Karpas-422 (cell line): ENCODE measurements around the gene EXOSC9. TPM values are rescaled to one million over a fixed set of nuclear protein-coding genes. Genes with fewer than 3 reads are reported as not detected.
A peak's percentile ranks its signal among the peaks of the same experiment; 100 is the strongest.

ENCODE experiments used
- DNase-seq: peaks from one replicate; pipeline ENCODE4 v3.0.0-alpha.2; 2015
- H2AFZ ChIP-seq: fragments of 200-600 bp; sonication (generic); 2 replicates; pipeline ENCODE4 v1.6.1; 2014; ENCODE audit warnings: antibody characterized with exemption, low read length, mixed read lengths
- H3K27ac ChIP-seq: fragments of 200-600 bp; sonication (generic); 2 replicates; pipeline ENCODE4 v1.5.1; 2014; ENCODE audit warnings: mild to moderate bottlenecking, low read length, moderate library complexity
- H3K27me3 ChIP-seq: fragments of 200-600 bp; sonication (generic); 2 replicates; pipeline ENCODE4 v1.6.1; 2014; ENCODE audit warnings: low read length, mixed read lengths
- H3K36me3 ChIP-seq: fragments of 200-600 bp; sonication (generic); 2 replicates; pipeline ENCODE4 v1.6.1; 2014; ENCODE audit warnings: low read length, mixed read lengths; ENCODE audit not compliant: insufficient read depth
- H3K4me1 ChIP-seq: fragments of 200-600 bp; sonication (generic); 2 replicates; pipeline ENCODE4 v1.6.1; 2014; ENCODE audit warnings: mild to moderate bottlenecking, low read length, mixed read lengths
- H3K4me2 ChIP-seq: fragments of 200-600 bp; sonication (generic); 2 replicates; pipeline ENCODE4 v1.6.1; 2014; ENCODE audit warnings: low read length, low read depth, mild to moderate bottlenecking; ENCODE audit not compliant: poor library complexity, severe bottlenecking
- H3K4me3 ChIP-seq: fragments of 200-600 bp; sonication (generic); 2 replicates; pipeline ENCODE4 v1.5.1; 2014; ENCODE audit warnings: mild to moderate bottlenecking, antibody characterized with exemption, low read length, mixed read lengths
- H3K79me2 ChIP-seq: fragments of 200-600 bp; sonication (generic); 2 replicates; pipeline ENCODE4 v1.6.1; 2014; ENCODE audit warnings: mild to moderate bottlenecking, low read length, mixed read lengths
- H3K9ac ChIP-seq: fragments of 200-600 bp; sonication (generic); 2 replicates; pipeline ENCODE4 v1.6.0; 2014; ENCODE audit warnings: low read length
- H3K9me2 ChIP-seq: fragments of 200-600 bp; sonication (generic), shearing (Covaris generic); replicated peaks from 2 replicates; pipeline ENCODE4 v1.6.0; 2014; ENCODE audit warnings: mild to moderate bottlenecking, low read length, moderate library complexity; ENCODE audit not compliant: insufficient read depth
- H3K9me3 ChIP-seq: fragments of 300-700, 200-600 bp; sonication (generic); 2 replicates; pipeline ENCODE4 v1.6.1; 2014; ENCODE audit warnings: low read length, mixed read lengths
- H4K20me1 ChIP-seq: fragments of 200-600 bp; sonication (generic); 2 replicates; pipeline ENCODE4 v1.6.1; 2014; ENCODE audit warnings: mild to moderate bottlenecking, antibody characterized with exemption, low read length, low read depth; ENCODE audit not compliant: insufficient read depth
- total RNA-seq: library from RNA; depleted of rRNA; stranded (reverse); fragments of >200 nt; shearing (Covaris generic); gene quantifications from 2 replicates; pipeline ENCODE4 v1.2.3, GENCODE V29; 2014; ENCODE audit warnings: low replicate concordance

The EXOSC9 gene
- total RNA-seq, 1 experiment from 2014 or later = 38.2 TPM

DNA sequence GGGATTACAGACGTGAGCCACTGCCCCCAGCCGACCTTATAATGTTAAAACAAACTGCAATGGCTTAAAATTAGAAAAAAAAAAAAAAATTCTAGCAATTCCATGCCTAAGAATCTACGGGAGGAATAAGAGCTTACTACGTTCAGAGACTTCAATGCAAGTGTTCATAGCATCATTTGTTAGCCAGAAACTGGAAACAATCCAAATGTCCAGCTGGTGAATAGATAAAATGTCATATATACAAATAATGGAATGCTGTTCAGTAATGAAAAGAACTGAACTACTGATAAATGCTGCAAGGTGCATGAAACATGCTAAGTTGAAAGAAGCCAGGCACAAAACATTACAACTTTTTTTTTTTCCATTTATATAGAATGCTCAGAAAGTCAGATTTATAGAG is 5.3 kb downstream of the EXOSC9 start:
- H3K27ac ChIP-seq = no peak overlapping the region
- no peaks in the 10 kb centered on the region for H3K9me3 ChIP-seq
- no peak for DNase-seq
- H3K4me2 ChIP-seq = no peak overlapping the region
- no peaks in the 10 kb centered on the region for H4K20me1 ChIP-seq
- H2AFZ ChIP-seq = no peak overlapping the region
- H3K9me2 ChIP-seq = no peaks in the 10 kb centered on the region
- peaks cover 14% of the 10 kb centered on the region for H3K4me1 ChIP-seq
- H3K27me3 ChIP-seq = no peaks in the 10 kb centered on the region
- H3K4me3 ChIP-seq = no peak overlapping the region
- H3K79me2 ChIP-seq = peaks cover 53% of the 10 kb centered on the region
- H3K36me3 ChIP-seq = peaks cover 57% of the 10 kb centered on the region; the same call in 1 of the 2 replicates
- no peak overlapping the region for H3K9ac ChIP-seq

DNA sequence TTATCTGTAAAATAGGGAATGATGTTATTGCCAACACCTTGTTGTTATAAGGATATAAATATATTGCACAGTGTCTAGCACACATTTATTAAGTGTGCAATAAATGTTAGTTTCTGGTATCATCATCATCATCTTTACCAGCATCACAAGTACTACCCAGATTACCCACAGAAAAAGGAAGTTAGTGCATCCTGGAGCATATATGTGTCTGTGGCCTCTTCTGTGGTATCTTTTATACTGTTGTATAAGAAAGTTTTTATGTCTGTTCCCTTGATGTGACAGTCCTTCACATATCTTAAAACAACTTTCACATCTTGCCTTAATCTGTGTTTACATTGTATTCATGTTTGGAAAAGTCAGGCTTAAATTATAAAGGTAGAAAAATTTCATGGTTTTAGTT is 10.0 kb downstream of the EXOSC9 start:
- H3K27ac ChIP-seq = no peak overlapping the region
- H3K4me3 ChIP-seq = no peak overlapping the region
- no peaks in the 10 kb centered on the region for H3K9me3 ChIP-seq
- no peak overlapping the region for H3K9ac ChIP-seq
- DNase-seq = no peak
- H3K4me1 ChIP-seq = no peaks in the 10 kb centered on the region
- no peaks in the 10 kb centered on the region for H3K27me3 ChIP-seq
- H3K4me2 ChIP-seq = no peak overlapping the region
- H4K20me1 ChIP-seq = no peaks in the 10 kb centered on the region
- H3K9me2 ChIP-seq = no peaks in the 10 kb centered on the region
- no peak overlapping the region for H2AFZ ChIP-seq
- H3K36me3 ChIP-seq = peaks cover 62% of the 10 kb centered on the region; the same call in 1 of the 2 replicates
- peaks cover 27% of the 10 kb centered on the region for H3K79me2 ChIP-seq

- Histone ChIP-seq H3K9me2 (no peaks in the 10 kb centered on the region), H3K36me3 (peaks cover 76% of the 10 kb centered on the region; the same call in 1 of the 2 replicates), H3K4me3 (no peak overlapping the region), H4K20me1 (no peaks in the 10 kb centered on the region), H3K27ac (no peak overlapping the region), H3K79me2 (peaks cover 41% of the 10 kb centered on the region), H3K9me3 (no peaks in the 10 kb centered on the region), H3K4me1 (peaks cover 13% of the 10 kb centered on the region), H3K9ac (no peak overlapping the region), H3K27me3 (no peaks in the 10 kb centered on the region), H3K4me2 (no peak overlapping the region), H2AFZ (no peak overlapping the region)
- DNase-seq = no peak
These were observed 13.6 kb downstream of the EXOSC9 start for GRCh38 chr4:121814756-121815155.

GRCh38 chr4:121817006-121817405 is 15.9 kb downstream of the EXOSC9 start:
- H3K36me3 ChIP-seq = peaks cover 89% of the 10 kb centered on the region
- no peak overlapping the region for H2AFZ ChIP-seq
- no peak overlapping the region for H3K4me3 ChIP-seq
- no peaks in the 10 kb centered on the region for H3K9me2 ChIP-seq
- H3K9me3 ChIP-seq = no peaks in the 10 kb centered on the region
- H3K4me2 ChIP-seq = no peak overlapping the region
- H4K20me1 ChIP-seq = no peaks in the 10 kb centered on the region
- peaks cover 60% of the 10 kb centered on the region for H3K79me2 ChIP-seq
- no peak overlapping the region for H3K9ac ChIP-seq
- H3K4me1 ChIP-seq = peaks cover 30% of the 10 kb centered on the region
- no peaks in the 10 kb centered on the region for H3K27me3 ChIP-seq
- DNase-seq = no peak
- 0 out of 2 replicates have a peak overlapping the region, but pooled peaks have one; percentile 2 for H3K27ac ChIP-seq

DNA sequence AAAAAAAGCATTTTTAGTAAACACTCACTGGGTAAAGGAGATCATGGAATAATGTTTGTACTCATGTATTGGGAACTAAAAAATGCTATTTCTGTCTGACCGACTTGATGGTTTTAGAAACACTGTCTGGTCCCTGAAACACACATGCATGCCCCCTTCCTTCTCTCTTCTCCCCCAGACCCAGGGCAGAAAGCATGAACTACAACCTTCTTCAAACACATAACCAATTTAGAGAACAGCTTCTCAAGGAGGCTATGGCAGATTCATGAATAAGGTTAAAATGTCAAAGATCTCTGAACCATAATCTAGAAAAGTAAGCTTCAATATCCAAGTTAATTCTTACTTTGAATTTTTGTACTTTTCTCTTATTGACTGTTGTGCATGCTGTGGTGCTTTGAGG is 16.6 kb downstream of the EXOSC9 start:
- H3K36me3 ChIP-seq = peaks cover 90% of the 10 kb centered on the region
- H3K9me3 ChIP-seq = no peaks in the 10 kb centered on the region
- H3K79me2 ChIP-seq = peaks cover 67% of the 10 kb centered on the region
- H3K9me2 ChIP-seq = no peaks in the 10 kb centered on the region
- DNase-seq = no peak
- no peak overlapping the region for H3K4me2 ChIP-seq
- no peaks in the 10 kb centered on the region for H3K27me3 ChIP-seq
- peaks cover 36% of the 10 kb centered on the region for H3K4me1 ChIP-seq
- H2AFZ ChIP-seq = no peak overlapping the region
- no peak overlapping the region for H3K4me3 ChIP-seq
- no peak overlapping the region for H3K9ac ChIP-seq
- H3K27ac ChIP-seq = no peak overlapping the region
- H4K20me1 ChIP-seq = peaks cover 5% of the 10 kb centered on the region; the same call in 1 of the 2 replicates

GRCh38 chr4:121818215-121818614 is 17.1 kb downstream of the EXOSC9 start:
- Histone ChIP-seq H3K4me2 (no peak overlapping the region), H3K27me3 (no peaks in the 10 kb centered on the region), H3K79me2 (peaks cover 72% of the 10 kb centered on the region), H3K27ac (no peak overlapping the region), H3K36me3 (peaks cover 85% of the 10 kb centered on the region), H2AFZ (no peak overlapping the region), H3K4me1 (peaks cover 36% of the 10 kb centered on the region), H3K4me3 (no peak overlapping the region), H3K9ac (no peak overlapping the region), H4K20me1 (peaks cover 5% of the 10 kb centered on the region; the same call in 1 of the 2 replicates), H3K9me2 (no peaks in the 10 kb centered on the region), H3K9me3 (no peaks in the 10 kb centered on the region)
- DNase-seq = no peak

DNA sequence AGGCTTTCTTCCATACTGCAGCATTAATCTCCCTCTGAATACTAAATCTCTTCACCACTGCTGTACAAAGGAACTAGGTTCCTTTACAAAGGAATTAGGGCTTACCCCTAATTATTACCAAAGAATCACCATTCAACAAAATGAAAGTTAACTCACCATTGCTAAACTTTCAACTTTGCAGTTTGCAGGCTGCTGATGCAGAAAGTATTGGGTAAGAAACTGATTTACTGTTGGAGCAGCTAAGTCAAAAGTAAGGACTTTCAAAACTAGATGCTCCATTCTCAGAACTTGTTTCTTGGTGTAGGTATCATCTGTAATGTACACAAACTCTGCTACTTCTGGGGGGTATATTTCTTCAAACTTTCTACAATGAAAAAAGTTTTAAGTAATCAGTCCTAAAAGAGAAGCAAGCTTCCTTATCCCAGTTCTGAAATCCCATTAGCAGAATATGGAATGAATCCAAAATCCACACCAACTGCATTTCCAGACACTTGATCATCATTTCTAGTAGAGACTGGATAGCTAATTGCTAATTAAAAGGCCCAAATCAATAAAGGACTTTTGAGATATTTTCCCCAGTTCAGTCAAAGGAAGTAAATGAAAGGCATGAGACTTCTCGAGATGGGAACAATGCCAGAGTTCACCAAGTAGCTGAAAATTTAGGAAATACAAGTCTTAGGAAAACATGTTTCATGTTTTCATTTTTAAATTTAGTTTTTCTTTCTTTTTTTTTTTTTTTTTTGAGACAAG is 18.3 kb downstream of the EXOSC9 start:
- Histone ChIP-seq H3K4me3 (no peak overlapping the region), H3K9ac (no peak overlapping the region), H2AFZ (no peak overlapping the region), H3K36me3 (peaks cover 76% of the 10 kb centered on the region), H3K4me1 (peaks cover 40% of the 10 kb centered on the region), H3K4me2 (no peak overlapping the region), H3K79me2 (peaks cover 77% of the 10 kb centered on the region), H3K27ac (no peak overlapping the region), H3K27me3 (no peaks in the 10 kb centered on the region), H3K9me3 (no peaks in the 10 kb centered on the region), H4K20me1 (peaks cover 5% of the 10 kb centered on the region; the same call in 1 of the 2 replicates), H3K9me2 (no peaks in the 10 kb centered on the region)
- no peak for DNase-seq

DNA sequence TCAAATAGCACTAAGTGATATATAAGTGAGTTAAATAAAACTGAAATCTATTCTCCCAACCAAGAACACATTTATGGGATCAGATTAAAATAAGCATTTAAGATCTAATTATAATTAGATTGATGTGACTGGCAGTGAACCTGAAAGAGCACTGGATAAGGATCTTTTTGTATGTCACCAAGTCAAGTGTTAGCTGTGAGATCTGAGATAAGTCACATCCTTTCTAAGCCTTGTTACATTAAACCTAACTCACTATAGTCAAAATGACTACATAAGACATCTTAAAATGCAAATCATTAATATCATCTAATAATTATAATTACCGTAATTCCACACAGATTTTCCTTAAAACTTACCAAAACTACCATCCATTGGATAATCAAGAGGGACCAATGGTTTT is 20.9 kb downstream of the EXOSC9 start:
- Histone ChIP-seq H3K36me3 (peaks cover 61% of the 10 kb centered on the region), H3K9me3 (no peaks in the 10 kb centered on the region), H3K9ac (peak overlapping the region; percentile 83), H3K4me3 (peak overlapping the region; percentile 91), H2AFZ (no peak overlapping the region), H3K4me1 (peaks cover 49% of the 10 kb centered on the region), H3K27me3 (no peaks in the 10 kb centered on the region), H3K27ac (peak overlapping the region; percentile 73), H3K79me2 (peaks cover 56% of the 10 kb centered on the region), H3K9me2 (no peaks in the 10 kb centered on the region), H4K20me1 (peaks cover 5% of the 10 kb centered on the region; the same call in 1 of the 2 replicates), H3K4me2 (peak overlapping the region; percentile 91)
- DNase-seq = no peak
